GM12892 (cell line): ENCODE results near the gene PDHX.

Experiments used
- POLR2A ChIP-seq: IDR thresholded peaks from 2 replicates; pipeline ENCODE4 v1.6.1; 2011; ENCODE audit warnings: low read depth, low read length, control low read depth
- POLR2AphosphoS5 ChIP-seq: IDR thresholded peaks from 2 replicates; pipeline ENCODE4 v1.6.1; 2011; ENCODE audit warnings: low read depth, low read length, control low read depth

- TF ChIP-seq POLR2A (no peak), POLR2AphosphoS5 (no peak)
These were observed 54.1 kb downstream of the PDHX start for GRCh38 chr11:34970480-34970879.
